A549 (cell line): ENCODE data around the gene NFIX. TPM values are rescaled to one million over a fixed set of nuclear protein-coding genes. Genes with fewer than 3 reads are reported as not detected.

Experiments used
- ATAC-seq, 2 experiments: fragments of 200-7000 bp in 1 of 2; fragments of >200 bp in 1 of 2; cut with Nextera tagmentation in 1 of 2; cut with Tn5 transposase in 1 of 2; 3 replicates each; pipeline versions ENCODE4 v1.8.0 to v1.9.1; 2018 to 2020; ENCODE audit warnings: mild to moderate bottlenecking in 1 of 2, moderate library complexity in 1 of 2
- CTCF ChIA-PET: fragments of 300-600 bp; sonication (Branson Sonifier 250); formaldehyde crosslinking; extraction: SDS; loops from one replicate; lab custom pipeline; 2021; ENCODE audit warnings: antibody characterized with exemption, inconsistent platforms; lab: Yijun Ruan, JAX
- POLR2A ChIA-PET: fragments of 350-600 bp; formaldehyde crosslinking; extraction: SDS; loops from one replicate; lab custom pipeline; 2021; ENCODE audit warnings: antibody characterized with exemption, inconsistent platforms; lab: Yijun Ruan, JAX
- DNase-seq, 2 experiments: peaks; one replicate each; pipeline versions ENCODE4 v3.0.0 to v3.0.0-alpha.2; 2011 to 2016; ENCODE audit warnings: low read depth in 1 of 2, low spot score in 1 of 2
- FAIRE-seq: peaks from 2 replicates; lab custom pipeline; 2011; peaks lifted over from hg19 to GRCh38; lab: Jason Lieb, UNC
- H3K27ac ChIP-seq, 2 experiments: fragments of >200 bp; sonication (Bioruptor Twin); formaldehyde crosslinking; 3 replicates each; pipeline ENCODE4 v1.5.1; 2016 to 2017
- H3K4me1 ChIP-seq: fragments of >200 bp; sonication (Bioruptor Twin); formaldehyde crosslinking; 3 replicates; pipeline ENCODE4 v1.6.1; 2016
- H3K4me2 ChIP-seq: fragments of >200 bp; sonication (Bioruptor Twin); formaldehyde crosslinking; 3 replicates; pipeline ENCODE4 v1.6.1; 2016
- H3K4me3 ChIP-seq: fragments of >200 bp; sonication (Bioruptor Twin); formaldehyde crosslinking; 3 replicates; pipeline ENCODE4 v1.5.1; 2016
- H3K9me3 ChIP-seq: fragments of >200 bp; sonication (Bioruptor Twin); formaldehyde crosslinking; 3 replicates; pipeline ENCODE4 v1.6.1; 2016
- CBX8 ChIP-seq: fragments of 200-600 bp; sonication (generic); IDR thresholded peaks from 2 replicates; pipeline ENCODE4 v1.6.1; 2016
- CEBPB ChIP-seq, 2 experiments: fragments of >200 bp in 1 of 2; sonication (Bioruptor Twin) in 1 of 2; formaldehyde crosslinking in 1 of 2; IDR thresholded peaks; 2 replicates each; pipeline ENCODE4 v1.6.1; 2012 to 2016
- CHD2 ChIP-seq: fragments of 150-350 bp; IDR thresholded peaks from 2 replicates; pipeline ENCODE4 v1.6.1; 2014; ENCODE audit warnings: low read length; ENCODE audit not compliant: partially characterized antibody
- CHD4 ChIP-seq: fragments of 200-600 bp; sonication (generic); IDR thresholded peaks from 2 replicates; pipeline ENCODE4 v1.6.1; 2016; ENCODE audit warnings: antibody characterized with exemption, mild to moderate bottlenecking, borderline replicate concordance
- EHF ChIP-seq: fragments of 250-450 bp; sonication (Bioruptor Pico); IDR thresholded peaks from 2 replicates; pipeline ENCODE4 v1.5.0; 2020; ENCODE audit warnings: mild to moderate bottlenecking
- ESRRA ChIP-seq: fragments of 150-350 bp; IDR thresholded peaks from 2 replicates; pipeline ENCODE4 v1.6.1; 2014; ENCODE audit warnings: mild to moderate bottlenecking, low read length, borderline replicate concordance
- FOSB ChIP-seq: fragments of 250-450 bp; sonication (Bioruptor Pico); IDR thresholded peaks from 2 replicates; pipeline ENCODE4 v1.5.0; 2020; ENCODE audit warnings: mild to moderate bottlenecking, moderate library complexity
- FOSL2 ChIP-seq, 2 experiments: fragments of 450-650 bp in 1 of 2; fragments of >200 bp in 1 of 2; sonication (Bioruptor Twin) in 1 of 2; formaldehyde crosslinking; IDR thresholded peaks; 2 replicates each; pipeline versions ENCODE4 v1.5.0 to v1.6.1; 2016 to 2020; ENCODE audit warnings: mild to moderate bottlenecking in 1 of 2, moderate library complexity in 1 of 2
- FOXS1 ChIP-seq: fragments of 250-450 bp; sonication (Bioruptor Pico); IDR thresholded peaks from 2 replicates; pipeline ENCODE4 v1.5.0; 2020; ENCODE audit warnings: mild to moderate bottlenecking, moderate library complexity
- GATA3 ChIP-seq: IDR thresholded peaks from 2 replicates; pipeline ENCODE4 v1.6.1; 2012; ENCODE audit warnings: borderline replicate concordance
- HEYL ChIP-seq: fragments of 250-450 bp; sonication (Bioruptor Pico); IDR thresholded peaks from 2 replicates; pipeline ENCODE4 v1.8.0; 2021; ENCODE audit warnings: mild to moderate bottlenecking, moderate library complexity
- HOXB5 ChIP-seq: fragments of 250-450 bp; sonication (Bioruptor Pico); IDR thresholded peaks from 2 replicates; pipeline ENCODE4 v1.5.0; 2020; ENCODE audit warnings: mild to moderate bottlenecking, moderate library complexity
- JUN ChIP-seq, 2 experiments: fragments of >200 bp; sonication (Bioruptor Twin); formaldehyde crosslinking; IDR thresholded peaks; 2 replicates in 1 of 2; 3 replicates in 1 of 2; pipeline ENCODE4 v1.6.1; 2016 to 2017
- MAFK ChIP-seq: fragments of 450-650 bp; IDR thresholded peaks from 2 replicates; pipeline ENCODE4 v1.6.1; 2014; ENCODE audit not compliant: partially characterized antibody
- NPAS2 ChIP-seq: fragments of 250-450 bp; sonication (Bioruptor Pico); IDR thresholded peaks from 2 replicates; pipeline ENCODE4 v1.8.0; 2022; ENCODE audit warnings: mild to moderate bottlenecking, moderate library complexity, borderline replicate concordance
- NR3C1 ChIP-seq: fragments of >200 bp; sonication (Bioruptor Twin); formaldehyde crosslinking; IDR thresholded peaks from 3 replicates; pipeline ENCODE4 v1.6.1; 2017
- RAD21 ChIP-seq, 2 experiments: fragments of >200 bp in 1 of 2; sonication (Bioruptor Twin) in 1 of 2; formaldehyde crosslinking in 1 of 2; IDR thresholded peaks in 1 of 2; conservative IDR thresholded peaks in 1 of 2; 2 replicates in 1 of 2; 3 replicates in 1 of 2; pipeline ENCODE4 v1.6.1; 2012 to 2018; ENCODE audit warnings: inconsistent platforms in 1 of 2
- RARB ChIP-seq: fragments of 250-450 bp; sonication (Bioruptor Pico); IDR thresholded peaks from 2 replicates; pipeline ENCODE4 v1.8.0; 2021; ENCODE audit warnings: mild to moderate bottlenecking, moderate library complexity
- REST ChIP-seq: fragments of 200-600 bp; sonication (generic); IDR thresholded peaks from 2 replicates; pipeline ENCODE4 v1.6.1; 2016; ENCODE audit warnings: antibody characterized with exemption, mild to moderate bottlenecking, moderate library complexity
- RNF2 ChIP-seq: fragments of 200-600 bp; sonication (generic); IDR thresholded peaks from 2 replicates; pipeline ENCODE4 v1.6.1; 2016; ENCODE audit warnings: low read depth, mild to moderate bottlenecking, antibody characterized with exemption, moderate library complexity, borderline replicate concordance
- SMC3 ChIP-seq: fragments of >200 bp; sonication (Bioruptor Twin); formaldehyde crosslinking; IDR thresholded peaks from 3 replicates; pipeline ENCODE4 v1.6.1; 2018; ENCODE audit warnings: inconsistent platforms
- ZNF302 ChIP-seq: fragments of 250-450 bp; sonication (Bioruptor Pico); IDR thresholded peaks from 2 replicates; pipeline ENCODE4 v1.9.0; 2021; ENCODE audit warnings: inconsistent platforms, mild to moderate bottlenecking, moderate library complexity
- ZSCAN20 ChIP-seq: fragments of 250-450 bp; sonication (Bioruptor Pico); IDR thresholded peaks from 2 replicates; pipeline ENCODE4 v1.8.0; 2022; ENCODE audit warnings: mild to moderate bottlenecking, moderate library complexity
- WGBS: methylation state at CpG from one replicate; pipeline ENCODE4 v1.1.6; 2017; ENCODE audit errors: missing lambda C conversion rate; 5-methylcytosine and 5-hydroxymethylcytosine counted together
- polyA plus RNA-seq, 4 experiments: library from polyadenylated mRNA; depleted of rRNA in 3 of 4; stranded (reverse); fragments of >200 nt; fragmentation: RNase III in 1 of 4; extraction: RNeasy Plus Mini Kit Qiagen cat#74134 plus additional on column Dnase treatment in 1 of 4; gene quantifications; 2 replicates in 3 of 4; 3 replicates in 1 of 4; pipeline ENCODE4 v1.2.3, GENCODE V29; 2011 to 2017

The NFIX gene
- polyA plus RNA-seq, 2 of the 4 experiments (the other 2 are of a cell fraction): 0.52 to 3.0 TPM

GRCh38 chr19:13001502-13002165, 6.4 kb downstream of the NFIX start (continued):
- TF ChIP-seq NPAS2 (CRISPR knock-in tag) (no peak), CHD2 (no peak), ZNF302 (CRISPR knock-in tag) (no peak), RAD21 (conservative IDR thresholded peaks at IDR 0.05 in 1 of 2, IDR thresholded peaks at IDR 0.05 in 1 of 2) (no peak)

- Histone ChIP-seq H3K9me3 (no peaks in the 10 kb centered on the region), H3K4me2 (no peak overlapping the region)
- TF ChIP-seq CEBPB (IDR thresholded peaks at IDR 0.05) (no peak), ESRRA (no peak), CBX8 (no peak), SMC3 (no peak), REST (no peak), HOXB5 (CRISPR knock-in tag) (no peak), CHD2 (no peak), MAFK (no peak), FOSL2 (IDR thresholded peaks at IDR 0.05) (no peak), FOSL2 (CRISPR knock-in tag; IDR thresholded peaks at IDR 0.05) (no peak), FOXS1 (no peak), GATA3 (no peak), RNF2 (no peak), JUN (IDR thresholded peaks at IDR 0.05) (no peak), EHF (no peak), ZSCAN20 (CRISPR knock-in tag) (no peak), HEYL (CRISPR knock-in tag) (no peak), FOSB (CRISPR knock-in tag) (no peak), CHD4 (no peak), NR3C1 (no peak), RARB (CRISPR knock-in tag) (no peak)
- TF ChIP-seq, all 56 proteins: peak for 0
- Histone ChIP-seq H3K4me1 (no peaks in the 10 kb centered on the region), H3K4me3 (no peak overlapping the region), H3K27ac (no peak overlapping the region)
- no peak for DNase-seq
- POLR2A ChIA-PET: no interaction called here
- 86% methylated on average over 7 of the region's 29 CpGs for WGBS
- CTCF ChIA-PET: interaction anchor here (0.7 to 1.4 kb wide), 8 partner anchors 9 to 130 kb away, joined by 3 to 5 read pairs (median 4); no protein-coding TSS in a partner anchor
- ATAC-seq: no peak
- FAIRE-seq: no peak
Measured at GRCh38 chr19:13002166-13002898, 7.1 kb downstream of the NFIX start.
